Mucosa of descending colon (tissue), 3 donors: ENCODE data around the gene ASXL1. TPM values are rescaled to one million over a fixed set of nuclear protein-coding genes. Genes with fewer than 3 reads are reported as not detected.

Experiments used
- ATAC-seq: fragments of 200-7000 bp; cut with Tn5 transposase; one replicate; pipeline ENCODE4 v1.9.1; 2020; ENCODE audit warnings: mild to moderate bottlenecking, moderate library complexity
- DNase-seq, 3 donors: peaks; one replicate each; pipeline ENCODE4 v3.0.0-alpha.2; 2020
- H3K36me3 ChIP-seq: fragments of 200-600 bp; one replicate; pipeline ENCODE4 v1.8.0; 2021; ENCODE audit warnings: low read depth, mild to moderate bottlenecking
- H3K4me1 ChIP-seq: fragments of 200-600 bp; one replicate; pipeline ENCODE4 v1.8.0; 2021; ENCODE audit warnings: low read depth, mild to moderate bottlenecking
- H3K4me3 ChIP-seq: fragments of 200-600 bp; one replicate; pipeline ENCODE4 v1.8.0; 2021; ENCODE audit warnings: mild to moderate bottlenecking
- H3K9me3 ChIP-seq: fragments of 200-600 bp; one replicate; pipeline ENCODE4 v1.8.0; 2021; ENCODE audit warnings: mild to moderate bottlenecking
- CTCF ChIP-seq: fragments of 200-600 bp; IDR thresholded peaks from one replicate; pipeline ENCODE4 v1.8.0; 2022; ENCODE audit warnings: antibody characterized with exemption, mild to moderate bottlenecking
- intact Hi-C, 2 donors: fragments of 100-400 bp; cut with DNase I in 1 of 2; cut with micrococcal nuclease in 1 of 2; formaldehyde crosslinking; loops; one replicate each; pipeline versions ENCODE4 v1.11.0 to v1.11.1; 2022; cut with DNase I, micrococcal nuclease
- total RNA-seq, 3 donors: library from RNA; stranded (reverse); fragmentation: NEBNext Ultra II Directional in 2 of 3; extraction: Animal tissue kit (Norgen Biotek cat#: 25700) in 2 of 3; gene quantifications; one replicate each; pipeline versions ENCODE4 v1.2.1 to v1.2.4, GENCODE V29; 2021 to 2023
- donor health status: DM: no; HTN: no; CAD: no; lungs with moderate emphysema.
- donor health status: DM: no; HTN: no; CAD: no.
- donor health status: DM: no; HTN: yes; CAD: no.

The ASXL1 gene
- total RNA-seq, 3 donors from 2014 or later = 47.4 to 78.9 (median 52.3) TPM

DNA sequence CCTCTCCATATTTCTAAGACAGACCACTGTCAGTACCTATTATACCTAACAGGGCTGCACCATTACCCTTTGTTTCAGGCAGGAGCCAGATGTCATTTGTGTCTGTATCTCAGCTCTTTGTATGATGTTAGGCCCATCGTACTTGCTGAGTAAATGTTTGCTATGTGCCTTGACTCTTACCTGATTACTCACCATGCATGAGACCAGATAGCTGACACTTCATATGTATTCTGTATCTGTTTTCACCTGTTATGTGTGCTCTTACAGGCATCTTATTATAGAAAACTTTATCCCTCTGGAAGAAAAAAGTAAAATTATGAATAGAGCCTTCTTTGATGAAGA, 31.7 kb upstream of the ASXL1 start:
- no peaks in the 10 kb centered on the region for H3K9me3 ChIP-seq
- H3K4me3 ChIP-seq = no peak overlapping the region
- no peak for TF ChIP-seq CTCF
- DNase-seq = no peak
- intact Hi-C loops = no loop called here
- H3K4me1 ChIP-seq = no peaks in the 10 kb centered on the region
- ATAC-seq = peak; percentile 72
- H3K36me3 ChIP-seq = no peaks in the 10 kb centered on the region

DNA sequence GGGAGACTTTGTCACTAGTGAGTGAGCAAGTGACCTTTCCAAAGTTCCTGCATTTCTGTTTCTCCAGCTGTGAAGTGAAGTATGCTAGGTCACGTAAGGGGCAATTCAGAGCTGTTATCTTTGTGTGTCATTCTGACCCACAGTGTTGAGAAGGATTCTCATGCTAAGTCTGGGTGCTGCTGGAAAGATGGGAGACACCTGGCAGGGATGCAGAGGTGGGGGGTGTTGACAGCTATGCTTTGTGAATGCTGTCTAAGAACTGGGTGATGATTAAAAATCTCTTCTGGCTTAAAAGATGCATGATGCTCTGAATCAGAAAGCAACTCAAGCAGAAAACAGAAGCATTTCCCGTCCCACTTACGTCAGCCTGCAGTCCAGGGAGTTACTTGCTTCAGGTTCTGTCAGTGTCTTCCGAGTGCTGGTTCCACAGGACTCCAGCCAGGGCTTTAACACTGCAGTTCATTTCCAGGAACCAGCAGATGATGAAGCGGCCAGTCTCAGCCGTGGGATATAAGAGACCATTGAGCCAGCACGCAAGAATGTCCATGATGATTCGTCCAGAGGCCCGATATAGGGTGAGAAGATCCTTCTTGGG, 30.9 kb upstream of the ASXL1 start:
- ATAC-seq (no peak), DNase-seq (no peak)
- Histone ChIP-seq H3K4me3 (no peak overlapping the region), H3K4me1 (no peaks in the 10 kb centered on the region), H3K36me3 (no peaks in the 10 kb centered on the region), H3K9me3 (no peaks in the 10 kb centered on the region)
- TF ChIP-seq CTCF = no peak
- intact Hi-C loops = no loop called here

- no peaks in the 10 kb centered on the region for H3K4me1 ChIP-seq
- no peak overlapping the region for H3K4me3 ChIP-seq
- no peak for DNase-seq
- TF ChIP-seq CTCF = no peak
- no peaks in the 10 kb centered on the region for H3K9me3 ChIP-seq
- intact Hi-C loops = no loop called here
- no peak for ATAC-seq
- no peaks in the 10 kb centered on the region for H3K36me3 ChIP-seq
Measured at GRCh38 chr20:32329817-32330554, 28.1 kb upstream of the ASXL1 start.

DNA sequence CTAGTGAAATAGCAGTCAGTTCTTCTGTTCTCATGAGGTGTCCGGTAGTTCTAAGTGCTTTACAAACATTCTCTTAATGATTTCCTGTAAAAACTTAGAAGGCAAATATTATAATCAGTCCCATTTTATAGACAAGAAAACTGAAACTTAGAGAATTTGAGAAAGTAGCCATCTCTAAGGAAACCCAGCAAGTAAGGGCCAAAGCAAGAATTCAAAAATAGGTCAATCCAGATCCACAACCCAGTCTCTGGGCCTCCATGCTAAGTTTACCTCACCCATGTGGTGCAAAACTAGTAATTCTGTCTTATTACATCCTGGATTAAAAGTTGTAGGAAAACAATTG, 27.6 kb upstream of the ASXL1 start:
- Histone ChIP-seq H3K4me3 (no peak overlapping the region), H3K4me1 (no peaks in the 10 kb centered on the region), H3K36me3 (no peaks in the 10 kb centered on the region), H3K9me3 (no peaks in the 10 kb centered on the region)
- no peak for ATAC-seq
- no peak for DNase-seq
- TF ChIP-seq CTCF = no peak
- intact Hi-C loops = no loop called here

DNA sequence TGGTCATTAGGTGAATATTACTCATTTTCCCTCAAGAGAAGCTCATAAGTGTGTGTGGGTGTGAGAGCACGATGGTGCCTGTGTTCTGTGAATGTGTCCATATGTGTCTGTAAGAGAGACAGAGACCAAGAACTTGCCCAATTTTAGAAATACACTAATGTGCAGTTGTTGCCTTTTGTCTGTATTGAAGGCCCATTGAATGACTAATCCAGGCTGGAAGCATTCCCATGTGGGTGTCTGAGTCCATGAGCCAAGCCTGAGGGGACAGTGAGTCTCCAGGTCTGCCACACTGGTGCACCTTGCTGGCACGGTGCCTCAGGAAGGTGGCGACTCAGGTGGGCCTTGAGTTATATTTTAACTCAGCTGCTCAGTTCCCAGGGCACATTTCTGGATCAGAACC, 25.5 kb upstream of the ASXL1 start:
- ATAC-seq = peak; percentile 28
- intact Hi-C loops = no loop called here
- TF ChIP-seq CTCF = no peak
- H3K4me3 ChIP-seq = no peak overlapping the region
- H3K4me1 ChIP-seq = no peaks in the 10 kb centered on the region
- H3K9me3 ChIP-seq = no peaks in the 10 kb centered on the region
- no peaks in the 10 kb centered on the region for H3K36me3 ChIP-seq
- DNase-seq = no peak
